HEK293 (cell line): ENCODE results near the gene GHRHR.

Experiments used
- CTCF ChIA-PET: fragments of 350-600 bp; formaldehyde crosslinking; extraction: SDS; loops from one replicate; lab custom pipeline; 2021; ENCODE audit warnings: antibody characterized with exemption; lab: Yijun Ruan, JAX
- POLR2A ChIA-PET: fragments of 300-600 bp; formaldehyde crosslinking; extraction: SDS; loops from one replicate; lab custom pipeline; 2020; ENCODE audit warnings: antibody characterized with exemption, inconsistent platforms; lab: Yijun Ruan, JAX
- H3K27ac ChIP-seq: fragments of 200-500 bp; sonication (Bioruptor generic); 2 replicates; pipeline ENCODE4 v1.5.1; 2014; ENCODE audit warnings: low read depth, low read length, control low read depth, inconsistent platforms; ENCODE audit errors: extremely low read depth
- H3K36me3 ChIP-seq, 2 experiments: fragments of 200-500 bp in 1 of 2; sonication (Bioruptor generic) in 1 of 2; 1 replicate in 1 of 2; 2 replicates in 1 of 2; pipeline ENCODE4 v1.5.1; 2014 to 2017; ENCODE audit warnings: inconsistent platforms in 2 of 2, low read length in 2 of 2; ENCODE audit not compliant: control insufficient read depth in 2 of 2, insufficient read depth in 1 of 2
- H3K4me1 ChIP-seq: fragments of 200-500 bp; sonication (Bioruptor generic); 2 replicates; pipeline ENCODE4 v1.5.1; 2014; ENCODE audit warnings: mild to moderate bottlenecking, low read length, inconsistent platforms; ENCODE audit not compliant: control insufficient read depth, insufficient read depth
- H3K4me3 ChIP-seq: 2 replicates; pipeline ENCODE4 v1.5.1; 2011; ENCODE audit warnings: low read depth, mild to moderate bottlenecking, control low read depth, low read length, moderate library complexity
- H3K9me3 ChIP-seq: fragments of 200-500 bp; sonication (Bioruptor generic); 2 replicates; pipeline ENCODE4 v1.5.1; 2014; ENCODE audit warnings: low read depth, low read length, inconsistent platforms; ENCODE audit not compliant: control insufficient read depth, insufficient read depth
- GLIS1 ChIP-seq: fragments of 450-650 bp; formaldehyde crosslinking; IDR thresholded peaks from 2 replicates; pipeline ENCODE4 v1.5.1; 2016; ENCODE audit warnings: missing biosample characterization, missing genetic modification characterization
- OVOL3 ChIP-seq: fragments of 450-650 bp; formaldehyde crosslinking; IDR thresholded peaks from 2 replicates; pipeline ENCODE4 v1.5.1; 2016; ENCODE audit warnings: missing biosample characterization, missing genetic modification characterization
- SCRT2 ChIP-seq: fragments of 450-650 bp; formaldehyde crosslinking; IDR thresholded peaks from 2 replicates; pipeline ENCODE4 v1.5.1; 2016; ENCODE audit warnings: missing biosample characterization, missing genetic modification characterization
- YY2 ChIP-seq: fragments of 450-650 bp; formaldehyde crosslinking; IDR thresholded peaks from 2 replicates; pipeline ENCODE4 v1.5.1; 2016; ENCODE audit warnings: missing biosample characterization, missing genetic modification characterization
- ZNF112 ChIP-seq: fragments of 450-650 bp; formaldehyde crosslinking; IDR thresholded peaks from 2 replicates; pipeline ENCODE4 v1.5.0; 2017; ENCODE audit warnings: missing biosample characterization, missing genetic modification characterization
- ZNF114 ChIP-seq: fragments of 450-650 bp; formaldehyde crosslinking; IDR thresholded peaks from 2 replicates; pipeline ENCODE4 v1.5.0; 2017; ENCODE audit warnings: missing biosample characterization, missing genetic modification characterization
- ZNF138 ChIP-seq: fragments of 450-650 bp; formaldehyde crosslinking; IDR thresholded peaks from 2 replicates; pipeline ENCODE4 v1.5.1; 2016; ENCODE audit warnings: missing biosample characterization, missing genetic modification characterization, borderline replicate concordance
- ZNF335 ChIP-seq: fragments of 450-650 bp; formaldehyde crosslinking; conservative IDR thresholded peaks from 2 replicates; pipeline ENCODE4 v1.5.1; 2016; ENCODE audit warnings: missing biosample characterization, missing genetic modification characterization
- ZNF394 ChIP-seq: fragments of 450-650 bp; formaldehyde crosslinking; IDR thresholded peaks from 2 replicates; pipeline ENCODE4 v1.5.1; 2016; ENCODE audit warnings: missing biosample characterization, missing genetic modification characterization, mild to moderate bottlenecking, moderate library complexity, borderline replicate concordance
- ZNF791 ChIP-seq: fragments of 450-650 bp; formaldehyde crosslinking; IDR thresholded peaks from 2 replicates; pipeline ENCODE4 v1.5.1; 2016; ENCODE audit warnings: missing biosample characterization, missing genetic modification characterization
- TF ChIP-seq, protein P1 (sequence below): fragments of 450-650 bp; formaldehyde crosslinking; IDR thresholded peaks from 2 replicates; pipeline ENCODE4 v1.5.1; 2016; ENCODE audit warnings: missing biosample characterization, missing genetic modification characterization
- TF ChIP-seq, protein P2 (sequence below): IDR thresholded peaks from 2 replicates; pipeline ENCODE4 v1.6.1; 2011; ENCODE audit warnings: mild to moderate bottlenecking, low read depth, low read length, borderline replicate concordance
- TF ChIP-seq, protein P3 (sequence below): fragments of 450-650 bp; formaldehyde crosslinking; IDR thresholded peaks from 2 replicates; pipeline ENCODE4 v1.5.1; 2016; ENCODE audit warnings: missing biosample characterization, missing genetic modification characterization
- TF ChIP-seq, protein P4 (sequence below): fragments of 450-650 bp; formaldehyde crosslinking; IDR thresholded peaks from 2 replicates; pipeline ENCODE4 v1.5.1; 2016; ENCODE audit warnings: missing biosample characterization, missing genetic modification characterization, low read depth
- TF ChIP-seq, protein P5 (sequence below): fragments of 450-650 bp; formaldehyde crosslinking; IDR thresholded peaks from 2 replicates; pipeline ENCODE4 v1.5.1; 2017; ENCODE audit warnings: missing biosample characterization, mild to moderate bottlenecking, missing genetic modification characterization, moderate library complexity
- TF ChIP-seq, protein P6 (sequence below): fragments of 450-650 bp; formaldehyde crosslinking; IDR thresholded peaks from 2 replicates; pipeline ENCODE4 v1.5.1; 2016; ENCODE audit warnings: missing biosample characterization, missing genetic modification characterization

Gene GHRHR

DNA sequence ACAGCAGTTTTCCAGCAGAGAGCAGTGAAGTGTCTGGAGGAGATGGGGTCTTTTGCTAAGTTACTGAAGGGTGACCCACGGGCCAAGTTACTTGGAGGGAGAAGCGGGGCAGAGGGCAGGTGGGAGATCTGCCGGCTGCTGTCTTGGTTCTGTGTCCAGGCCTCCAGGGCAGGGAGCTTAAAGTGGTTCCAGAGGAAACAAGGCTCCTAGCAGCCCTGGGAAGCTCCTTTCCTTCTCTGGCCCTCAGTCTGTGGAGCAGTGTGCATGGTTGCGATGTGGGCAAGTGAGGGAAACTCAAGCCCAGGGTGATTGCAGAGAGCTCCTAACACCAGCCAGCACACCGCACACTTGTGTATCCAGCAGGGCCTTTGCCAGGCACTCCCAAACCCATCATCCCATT is 6.3 kb downstream of the GHRHR start (continued):
- TF ChIP-seq, protein P1, sequence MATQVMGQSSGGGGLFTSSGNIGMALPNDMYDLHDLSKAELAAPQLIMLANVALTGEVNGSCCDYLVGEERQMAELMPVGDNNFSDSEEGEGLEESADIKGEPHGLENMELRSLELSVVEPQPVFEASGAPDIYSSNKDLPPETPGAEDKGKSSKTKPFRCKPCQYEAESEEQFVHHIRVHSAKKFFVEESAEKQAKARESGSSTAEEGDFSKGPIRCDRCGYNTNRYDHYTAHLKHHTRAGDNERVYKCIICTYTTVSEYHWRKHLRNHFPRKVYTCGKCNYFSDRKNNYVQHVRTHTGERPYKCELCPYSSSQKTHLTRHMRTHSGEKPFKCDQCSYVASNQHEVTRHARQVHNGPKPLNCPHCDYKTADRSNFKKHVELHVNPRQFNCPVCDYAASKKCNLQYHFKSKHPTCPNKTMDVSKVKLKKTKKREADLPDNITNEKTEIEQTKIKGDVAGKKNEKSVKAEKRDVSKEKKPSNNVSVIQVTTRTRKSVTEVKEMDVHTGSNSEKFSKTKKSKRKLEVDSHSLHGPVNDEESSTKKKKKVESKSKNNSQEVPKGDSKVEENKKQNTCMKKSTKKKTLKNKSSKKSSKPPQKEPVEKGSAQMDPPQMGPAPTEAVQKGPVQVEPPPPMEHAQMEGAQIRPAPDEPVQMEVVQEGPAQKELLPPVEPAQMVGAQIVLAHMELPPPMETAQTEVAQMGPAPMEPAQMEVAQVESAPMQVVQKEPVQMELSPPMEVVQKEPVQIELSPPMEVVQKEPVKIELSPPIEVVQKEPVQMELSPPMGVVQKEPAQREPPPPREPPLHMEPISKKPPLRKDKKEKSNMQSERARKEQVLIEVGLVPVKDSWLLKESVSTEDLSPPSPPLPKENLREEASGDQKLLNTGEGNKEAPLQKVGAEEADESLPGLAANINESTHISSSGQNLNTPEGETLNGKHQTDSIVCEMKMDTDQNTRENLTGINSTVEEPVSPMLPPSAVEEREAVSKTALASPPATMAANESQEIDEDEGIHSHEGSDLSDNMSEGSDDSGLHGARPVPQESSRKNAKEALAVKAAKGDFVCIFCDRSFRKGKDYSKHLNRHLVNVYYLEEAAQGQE: no peak
- TF ChIP-seq ZNF112 (tag by site-specific recombination) (no peak), OVOL3 (tag by site-specific recombination) (no peak)
- TF ChIP-seq, protein P2, sequence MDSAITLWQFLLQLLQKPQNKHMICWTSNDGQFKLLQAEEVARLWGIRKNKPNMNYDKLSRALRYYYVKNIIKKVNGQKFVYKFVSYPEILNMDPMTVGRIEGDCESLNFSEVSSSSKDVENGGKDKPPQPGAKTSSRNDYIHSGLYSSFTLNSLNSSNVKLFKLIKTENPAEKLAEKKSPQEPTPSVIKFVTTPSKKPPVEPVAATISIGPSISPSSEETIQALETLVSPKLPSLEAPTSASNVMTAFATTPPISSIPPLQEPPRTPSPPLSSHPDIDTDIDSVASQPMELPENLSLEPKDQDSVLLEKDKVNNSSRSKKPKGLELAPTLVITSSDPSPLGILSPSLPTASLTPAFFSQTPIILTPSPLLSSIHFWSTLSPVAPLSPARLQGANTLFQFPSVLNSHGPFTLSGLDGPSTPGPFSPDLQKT: no peak

DNA sequence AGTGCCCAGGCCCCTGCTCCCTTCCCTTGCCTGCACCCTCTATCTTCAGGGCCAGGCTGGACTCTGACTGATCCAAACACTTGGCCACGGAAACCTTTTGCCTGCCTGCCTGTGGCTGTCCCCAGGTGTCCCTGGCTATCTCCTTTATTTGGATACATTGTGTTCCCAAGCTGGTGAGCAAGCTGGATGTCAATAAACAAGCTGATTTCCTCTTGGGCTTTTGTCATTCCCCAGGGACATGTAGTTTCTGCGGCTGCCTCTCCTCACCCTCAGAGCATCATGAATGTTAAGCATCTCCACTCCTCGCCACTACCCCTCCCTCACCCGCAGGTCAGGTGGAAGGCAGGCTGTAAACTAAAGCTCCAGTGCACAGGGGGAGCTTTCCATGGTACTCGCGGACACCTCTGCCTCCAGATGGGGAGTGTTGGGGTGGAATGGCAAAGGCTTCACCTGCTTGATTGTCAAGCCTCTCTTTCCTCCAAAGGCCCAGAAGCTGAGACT is 6.9 kb downstream of the GHRHR start:
- Histone ChIP-seq H3K9me3 (no peaks in the 10 kb centered on the region), H3K36me3 (no peaks in the 10 kb centered on the region), H3K4me1 (no peaks in the 10 kb centered on the region), H3K4me3 (no peak overlapping the region), H3K27ac (no peak overlapping the region)
- TF ChIP-seq, protein P1: peak; percentile 91
- TF ChIP-seq YY2: no peak
- CTCF ChIA-PET: interaction anchor here (0.6 to 2.6 kb wide), 4 partner anchors 13 to 230 kb away, joined by 3 to 9 read pairs (median 6); no protein-coding TSS in a partner anchor
- POLR2A ChIA-PET: no interaction called here

DNA sequence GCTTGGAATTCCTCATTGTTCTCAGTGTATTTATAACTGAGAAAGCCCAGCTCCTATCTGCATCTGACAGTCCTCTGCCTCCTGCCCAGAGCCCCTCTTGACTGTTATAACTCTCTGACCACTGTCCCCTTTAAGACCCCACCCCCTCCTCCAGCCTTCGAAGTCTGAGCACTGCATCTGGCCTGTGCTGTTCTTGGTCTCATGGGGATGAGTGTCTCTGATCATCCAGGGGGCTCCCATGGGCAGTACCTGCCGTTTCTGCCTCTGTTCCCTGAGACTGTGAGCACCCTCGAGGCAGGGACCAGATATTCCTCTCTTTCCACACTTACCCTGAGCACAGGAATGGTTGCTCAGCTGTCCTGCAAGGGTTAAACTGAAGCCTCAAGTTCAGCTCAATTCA is 7.7 kb downstream of the GHRHR start:
- H3K27ac ChIP-seq: no peak overlapping the region
- no peak overlapping the region for H3K4me3 ChIP-seq
- POLR2A ChIA-PET: no interaction called here
- H3K36me3 ChIP-seq: no peaks in the 10 kb centered on the region
- no peaks in the 10 kb centered on the region for H3K9me3 ChIP-seq
- no peaks in the 10 kb centered on the region for H3K4me1 ChIP-seq
- CTCF ChIA-PET: interaction anchor here (2.6 kb wide), 1 partner anchor 33 kb away, joined by 9 read pairs; no protein-coding TSS in a partner anchor
- TF ChIP-seq ZNF335 (tag by site-specific recombination) (no peak), ZNF114 (tag by site-specific recombination) (no peak), GLIS1 (tag by site-specific recombination) (no peak), ZNF791 (tag by site-specific recombination) (no peak), ZNF138 (no peak), ZNF394 (tag by site-specific recombination) (no peak), SCRT2 (tag by site-specific recombination) (no peak)
- TF ChIP-seq, protein P3, sequence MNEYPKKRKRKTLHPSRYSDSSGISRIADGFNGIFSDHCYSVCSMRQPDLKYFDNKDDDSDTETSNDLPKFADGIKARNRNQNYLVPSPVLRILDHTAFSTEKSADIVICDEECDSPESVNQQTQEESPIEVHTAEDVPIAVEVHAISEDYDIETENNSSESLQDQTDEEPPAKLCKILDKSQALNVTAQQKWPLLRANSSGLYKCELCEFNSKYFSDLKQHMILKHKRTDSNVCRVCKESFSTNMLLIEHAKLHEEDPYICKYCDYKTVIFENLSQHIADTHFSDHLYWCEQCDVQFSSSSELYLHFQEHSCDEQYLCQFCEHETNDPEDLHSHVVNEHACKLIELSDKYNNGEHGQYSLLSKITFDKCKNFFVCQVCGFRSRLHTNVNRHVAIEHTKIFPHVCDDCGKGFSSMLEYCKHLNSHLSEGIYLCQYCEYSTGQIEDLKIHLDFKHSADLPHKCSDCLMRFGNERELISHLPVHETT: no peak
- TF ChIP-seq, protein P4, sequence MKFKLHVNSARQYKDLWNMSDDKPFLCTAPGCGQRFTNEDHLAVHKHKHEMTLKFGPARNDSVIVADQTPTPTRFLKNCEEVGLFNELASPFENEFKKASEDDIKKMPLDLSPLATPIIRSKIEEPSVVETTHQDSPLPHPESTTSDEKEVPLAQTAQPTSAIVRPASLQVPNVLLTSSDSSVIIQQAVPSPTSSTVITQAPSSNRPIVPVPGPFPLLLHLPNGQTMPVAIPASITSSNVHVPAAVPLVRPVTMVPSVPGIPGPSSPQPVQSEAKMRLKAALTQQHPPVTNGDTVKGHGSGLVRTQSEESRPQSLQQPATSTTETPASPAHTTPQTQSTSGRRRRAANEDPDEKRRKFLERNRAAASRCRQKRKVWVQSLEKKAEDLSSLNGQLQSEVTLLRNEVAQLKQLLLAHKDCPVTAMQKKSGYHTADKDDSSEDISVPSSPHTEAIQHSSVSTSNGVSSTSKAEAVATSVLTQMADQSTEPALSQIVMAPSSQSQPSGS (tag by site-specific recombination): no peak
- TF ChIP-seq, protein P5, sequence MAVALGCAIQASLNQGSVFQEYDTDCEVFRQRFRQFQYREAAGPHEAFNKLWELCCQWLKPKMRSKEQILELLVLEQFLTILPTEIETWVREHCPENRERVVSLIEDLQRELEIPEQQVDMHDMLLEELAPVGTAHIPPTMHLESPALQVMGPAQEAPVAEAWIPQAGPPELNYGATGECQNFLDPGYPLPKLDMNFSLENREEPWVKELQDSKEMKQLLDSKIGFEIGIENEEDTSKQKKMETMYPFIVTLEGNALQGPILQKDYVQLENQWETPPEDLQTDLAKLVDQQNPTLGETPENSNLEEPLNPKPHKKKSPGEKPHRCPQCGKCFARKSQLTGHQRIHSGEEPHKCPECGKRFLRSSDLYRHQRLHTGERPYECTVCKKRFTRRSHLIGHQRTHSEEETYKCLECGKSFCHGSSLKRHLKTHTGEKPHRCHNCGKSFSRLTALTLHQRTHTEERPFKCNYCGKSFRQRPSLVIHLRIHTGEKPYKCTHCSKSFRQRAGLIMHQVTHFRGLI (tag by site-specific recombination): no peak
- TF ChIP-seq, protein P6, sequence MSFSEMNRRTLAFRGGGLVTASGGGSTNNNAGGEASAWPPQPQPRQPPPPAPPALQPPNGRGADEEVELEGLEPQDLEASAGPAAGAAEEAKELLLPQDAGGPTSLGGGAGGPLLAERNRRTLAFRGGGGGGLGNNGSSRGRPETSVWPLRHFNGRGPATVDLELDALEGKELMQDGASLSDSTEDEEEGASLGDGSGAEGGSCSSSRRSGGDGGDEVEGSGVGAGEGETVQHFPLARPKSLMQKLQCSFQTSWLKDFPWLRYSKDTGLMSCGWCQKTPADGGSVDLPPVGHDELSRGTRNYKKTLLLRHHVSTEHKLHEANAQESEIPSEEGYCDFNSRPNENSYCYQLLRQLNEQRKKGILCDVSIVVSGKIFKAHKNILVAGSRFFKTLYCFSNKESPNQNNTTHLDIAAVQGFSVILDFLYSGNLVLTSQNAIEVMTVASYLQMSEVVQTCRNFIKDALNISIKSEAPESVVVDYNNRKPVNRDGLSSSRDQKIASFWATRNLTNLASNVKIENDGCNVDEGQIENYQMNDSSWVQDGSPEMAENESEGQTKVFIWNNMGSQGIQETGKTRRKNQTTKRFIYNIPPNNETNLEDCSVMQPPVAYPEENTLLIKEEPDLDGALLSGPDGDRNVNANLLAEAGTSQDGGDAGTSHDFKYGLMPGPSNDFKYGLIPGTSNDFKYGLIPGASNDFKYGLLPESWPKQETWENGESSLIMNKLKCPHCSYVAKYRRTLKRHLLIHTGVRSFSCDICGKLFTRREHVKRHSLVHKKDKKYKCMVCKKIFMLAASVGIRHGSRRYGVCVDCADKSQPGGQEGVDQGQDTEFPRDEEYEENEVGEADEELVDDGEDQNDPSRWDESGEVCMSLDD: no peak
